ENCODE results near the gene ROR2. TPM values are rescaled to one million over a fixed set of nuclear protein-coding genes. Genes with fewer than 3 reads are reported as not detected.

ROR2 gene
- total and polyA plus RNA-seq, 4 donors = 0.13 to 0.84 (median 0.52) TPM

DNA sequence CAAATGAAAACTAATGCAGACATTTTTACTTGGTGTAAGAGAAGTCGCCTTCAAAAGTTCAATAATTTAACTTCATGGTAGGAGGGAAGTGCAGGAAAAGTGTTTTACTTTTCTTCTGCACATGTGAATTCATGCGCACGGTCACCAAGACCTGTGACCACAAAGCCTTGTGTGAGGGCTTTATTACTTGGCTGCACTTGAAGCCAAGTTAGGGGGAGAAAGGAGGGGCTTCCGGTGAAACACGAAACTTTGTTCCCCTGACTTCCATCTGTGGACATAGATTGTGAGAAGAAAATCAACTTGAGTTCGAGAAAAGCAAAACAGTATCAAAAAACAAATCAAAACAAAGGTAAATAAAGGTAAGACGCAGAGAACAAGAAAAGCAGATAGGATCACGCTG lies 239.9 kb downstream of the ROR2 start:
- Histone ChIP-seq H3K27ac (ENCODE audit: low read depth in 1 of 2, low read length in 2 of 2) (no peak overlapping the region), H3K36me3 (ENCODE audit: control insufficient read depth in 4 of 4, insufficient read depth in 3 of 4, low read depth in 1 of 4, low read length in 3 of 4) (no peaks in the 10 kb centered on the region), H3K27me3 (ENCODE audit: control insufficient read depth in 4 of 4, insufficient read depth in 4 of 4, low read length in 3 of 4) (peaks cover 0 to 2% (median 0%) of the 10 kb centered on the region in 4 donors), H3K9ac (ENCODE audit: low read depth in 1 of 2, low read length in 2 of 2) (no peak overlapping the region), H3K4me1 (ENCODE audit: control insufficient read depth in 4 of 4, insufficient read depth in 4 of 4, low read length in 3 of 4) (no peaks in the 10 kb centered on the region), H3K9me3 (ENCODE audit: control insufficient read depth in 4 of 4, low read length in 3 of 4) (peaks cover 0 to 8% (median 1%) of the 10 kb centered on the region in 4 donors), H3K4me3 (ENCODE audit: low read depth in 1 of 3, low read length in 3 of 3) (no peak overlapping the region)
- no peak for DNase-seq (ENCODE audit: low spot score)
- TF ChIP-seq JUND (IDR thresholded peaks at IDR 0.05) = no peak
- no peak for TF ChIP-seq HNF4A (conservative IDR thresholded peaks at IDR 0.05)
- TF ChIP-seq NR2F2 (IDR thresholded peaks at IDR 0.05) = no peak
- TF ChIP-seq RAD21 (IDR thresholded peaks at IDR 0.05) = no peak
- no peak for TF ChIP-seq FOXA1 (IDR thresholded peaks at IDR 0.05)
- WGBS = 80% methylated on average over 8 of the region's 8 CpGs

DNA sequence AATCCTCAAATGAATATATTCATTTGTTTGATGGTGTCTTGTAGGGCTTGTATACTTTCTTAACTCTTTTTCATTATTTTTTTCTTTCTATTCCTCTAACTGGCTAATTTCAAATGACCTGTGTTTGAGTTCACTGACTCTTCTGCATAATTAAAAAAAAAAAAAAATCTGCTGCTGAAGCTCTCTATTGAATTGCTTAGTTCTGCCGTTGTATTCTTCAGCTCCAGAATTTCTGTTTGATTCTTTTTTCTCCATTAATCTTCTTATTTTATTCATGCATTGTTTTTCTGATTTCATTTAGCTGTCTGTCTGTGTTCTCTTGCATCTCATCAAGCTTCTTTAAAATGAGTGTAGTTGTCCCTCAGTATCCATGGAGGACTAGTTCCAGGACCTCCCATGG lies 244.6 kb downstream of the ROR2 start:
- Histone ChIP-seq H3K27ac (ENCODE audit: low read depth in 1 of 2, low read length in 2 of 2) (no peak overlapping the region), H3K4me1 (ENCODE audit: control insufficient read depth in 4 of 4, insufficient read depth in 4 of 4, low read length in 3 of 4) (no peaks in the 10 kb centered on the region), H3K27me3 (ENCODE audit: control insufficient read depth in 4 of 4, insufficient read depth in 4 of 4, low read length in 3 of 4) (no peaks in the 10 kb centered on the region), H3K36me3 (ENCODE audit: control insufficient read depth in 4 of 4, insufficient read depth in 3 of 4, low read depth in 1 of 4, low read length in 3 of 4) (no peaks in the 10 kb centered on the region), H3K9me3 (ENCODE audit: control insufficient read depth in 4 of 4, low read length in 3 of 4) (peaks cover 0 to 8% (median 1%) of the 10 kb centered on the region in 4 donors), H3K4me3 (ENCODE audit: low read depth in 1 of 3, low read length in 3 of 3) (no peak overlapping the region), H3K9ac (ENCODE audit: low read depth in 1 of 2, low read length in 2 of 2) (no peak overlapping the region)
- TF ChIP-seq FOXA2 (IDR thresholded peaks at IDR 0.05) (no peak), TAF1 (conservative IDR thresholded peaks at IDR 0.05) (no peak), MAX (IDR thresholded peaks at IDR 0.05) (no peak), RXRA (IDR thresholded peaks at IDR 0.05) (no peak), HNF4A (conservative IDR thresholded peaks at IDR 0.05) (no peak), EGR1 (IDR thresholded peaks at IDR 0.05; ENCODE audit: low read depth in 2 of 2) (no peak), NR2F2 (IDR thresholded peaks at IDR 0.05) (no peak), GABPA (IDR thresholded peaks at IDR 0.05 in 1 of 2, conservative IDR thresholded peaks at IDR 0.05 in 1 of 2) (no peak), RAD21 (IDR thresholded peaks at IDR 0.05) (no peak), FOXA1 (IDR thresholded peaks at IDR 0.05) (no peak)
- TF ChIP-seq, protein P1, sequence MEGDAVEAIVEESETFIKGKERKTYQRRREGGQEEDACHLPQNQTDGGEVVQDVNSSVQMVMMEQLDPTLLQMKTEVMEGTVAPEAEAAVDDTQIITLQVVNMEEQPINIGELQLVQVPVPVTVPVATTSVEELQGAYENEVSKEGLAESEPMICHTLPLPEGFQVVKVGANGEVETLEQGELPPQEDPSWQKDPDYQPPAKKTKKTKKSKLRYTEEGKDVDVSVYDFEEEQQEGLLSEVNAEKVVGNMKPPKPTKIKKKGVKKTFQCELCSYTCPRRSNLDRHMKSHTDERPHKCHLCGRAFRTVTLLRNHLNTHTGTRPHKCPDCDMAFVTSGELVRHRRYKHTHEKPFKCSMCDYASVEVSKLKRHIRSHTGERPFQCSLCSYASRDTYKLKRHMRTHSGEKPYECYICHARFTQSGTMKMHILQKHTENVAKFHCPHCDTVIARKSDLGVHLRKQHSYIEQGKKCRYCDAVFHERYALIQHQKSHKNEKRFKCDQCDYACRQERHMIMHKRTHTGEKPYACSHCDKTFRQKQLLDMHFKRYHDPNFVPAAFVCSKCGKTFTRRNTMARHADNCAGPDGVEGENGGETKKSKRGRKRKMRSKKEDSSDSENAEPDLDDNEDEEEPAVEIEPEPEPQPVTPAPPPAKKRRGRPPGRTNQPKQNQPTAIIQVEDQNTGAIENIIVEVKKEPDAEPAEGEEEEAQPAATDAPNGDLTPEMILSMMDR (IDR thresholded peaks at IDR 0.05; ENCODE audit: low read depth, low read length, missing input control) = no peak
- 86% methylated on average over 1 of the region's 1 CpG for WGBS
- no peak for DNase-seq (ENCODE audit: low spot score)

GRCh38 chr9:91700475-91700874 lies 249.6 kb downstream of the ROR2 start:
- Histone ChIP-seq H3K9me3 (ENCODE audit: control insufficient read depth in 4 of 4, low read length in 3 of 4) (no peaks in the 10 kb centered on the region), H3K4me3 (ENCODE audit: low read depth in 1 of 3, low read length in 3 of 3) (no peak overlapping the region), H3K27ac (ENCODE audit: low read depth in 1 of 2, low read length in 2 of 2) (no peak overlapping the region), H3K36me3 (ENCODE audit: control insufficient read depth in 4 of 4, insufficient read depth in 3 of 4, low read depth in 1 of 4, low read length in 3 of 4) (no peaks in the 10 kb centered on the region), H3K27me3 (ENCODE audit: control insufficient read depth in 4 of 4, insufficient read depth in 4 of 4, low read length in 3 of 4) (no peaks in the 10 kb centered on the region), H3K4me1 (ENCODE audit: control insufficient read depth in 4 of 4, insufficient read depth in 4 of 4, low read length in 3 of 4) (no peaks in the 10 kb centered on the region), H3K9ac (ENCODE audit: low read depth in 1 of 2, low read length in 2 of 2) (no peak overlapping the region)
- 90% methylated on average over 5 of the region's 5 CpGs for WGBS
- no peak for DNase-seq (ENCODE audit: low spot score)
- no peak for TF ChIP-seq RAD21 (IDR thresholded peaks at IDR 0.05)
- TF ChIP-seq, protein P2, sequence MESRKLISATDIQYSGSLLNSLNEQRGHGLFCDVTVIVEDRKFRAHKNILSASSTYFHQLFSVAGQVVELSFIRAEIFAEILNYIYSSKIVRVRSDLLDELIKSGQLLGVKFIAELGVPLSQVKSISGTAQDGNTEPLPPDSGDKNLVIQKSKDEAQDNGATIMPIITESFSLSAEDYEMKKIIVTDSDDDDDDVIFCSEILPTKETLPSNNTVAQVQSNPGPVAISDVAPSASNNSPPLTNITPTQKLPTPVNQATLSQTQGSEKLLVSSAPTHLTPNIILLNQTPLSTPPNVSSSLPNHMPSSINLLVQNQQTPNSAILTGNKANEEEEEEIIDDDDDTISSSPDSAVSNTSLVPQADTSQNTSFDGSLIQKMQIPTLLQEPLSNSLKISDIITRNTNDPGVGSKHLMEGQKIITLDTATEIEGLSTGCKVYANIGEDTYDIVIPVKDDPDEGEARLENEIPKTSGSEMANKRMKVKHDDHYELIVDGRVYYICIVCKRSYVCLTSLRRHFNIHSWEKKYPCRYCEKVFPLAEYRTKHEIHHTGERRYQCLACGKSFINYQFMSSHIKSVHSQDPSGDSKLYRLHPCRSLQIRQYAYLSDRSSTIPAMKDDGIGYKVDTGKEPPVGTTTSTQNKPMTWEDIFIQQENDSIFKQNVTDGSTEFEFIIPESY (IDR thresholded peaks at IDR 0.05) = no peak
- TF ChIP-seq, protein P1 (IDR thresholded peaks at IDR 0.05; ENCODE audit: low read depth, low read length, missing input control) = no peak
- no peak for TF ChIP-seq HNF4G (IDR thresholded peaks at IDR 0.05)
- TF ChIP-seq YY1 (IDR thresholded peaks at IDR 0.05) = no peak
- no peak for TF ChIP-seq GABPA (IDR thresholded peaks at IDR 0.05 in 1 of 2, conservative IDR thresholded peaks at IDR 0.05 in 1 of 2)
- no peak for TF ChIP-seq EGR1 (IDR thresholded peaks at IDR 0.05; ENCODE audit: low read depth in 2 of 2)
- TF ChIP-seq MAX (IDR thresholded peaks at IDR 0.05) = no peak
- TF ChIP-seq TAF1 (conservative IDR thresholded peaks at IDR 0.05) = no peak
- TF ChIP-seq RXRA (IDR thresholded peaks at IDR 0.05) = no peak
- TF ChIP-seq NR2F2 (IDR thresholded peaks at IDR 0.05) = no peak
- TF ChIP-seq, protein P3, sequence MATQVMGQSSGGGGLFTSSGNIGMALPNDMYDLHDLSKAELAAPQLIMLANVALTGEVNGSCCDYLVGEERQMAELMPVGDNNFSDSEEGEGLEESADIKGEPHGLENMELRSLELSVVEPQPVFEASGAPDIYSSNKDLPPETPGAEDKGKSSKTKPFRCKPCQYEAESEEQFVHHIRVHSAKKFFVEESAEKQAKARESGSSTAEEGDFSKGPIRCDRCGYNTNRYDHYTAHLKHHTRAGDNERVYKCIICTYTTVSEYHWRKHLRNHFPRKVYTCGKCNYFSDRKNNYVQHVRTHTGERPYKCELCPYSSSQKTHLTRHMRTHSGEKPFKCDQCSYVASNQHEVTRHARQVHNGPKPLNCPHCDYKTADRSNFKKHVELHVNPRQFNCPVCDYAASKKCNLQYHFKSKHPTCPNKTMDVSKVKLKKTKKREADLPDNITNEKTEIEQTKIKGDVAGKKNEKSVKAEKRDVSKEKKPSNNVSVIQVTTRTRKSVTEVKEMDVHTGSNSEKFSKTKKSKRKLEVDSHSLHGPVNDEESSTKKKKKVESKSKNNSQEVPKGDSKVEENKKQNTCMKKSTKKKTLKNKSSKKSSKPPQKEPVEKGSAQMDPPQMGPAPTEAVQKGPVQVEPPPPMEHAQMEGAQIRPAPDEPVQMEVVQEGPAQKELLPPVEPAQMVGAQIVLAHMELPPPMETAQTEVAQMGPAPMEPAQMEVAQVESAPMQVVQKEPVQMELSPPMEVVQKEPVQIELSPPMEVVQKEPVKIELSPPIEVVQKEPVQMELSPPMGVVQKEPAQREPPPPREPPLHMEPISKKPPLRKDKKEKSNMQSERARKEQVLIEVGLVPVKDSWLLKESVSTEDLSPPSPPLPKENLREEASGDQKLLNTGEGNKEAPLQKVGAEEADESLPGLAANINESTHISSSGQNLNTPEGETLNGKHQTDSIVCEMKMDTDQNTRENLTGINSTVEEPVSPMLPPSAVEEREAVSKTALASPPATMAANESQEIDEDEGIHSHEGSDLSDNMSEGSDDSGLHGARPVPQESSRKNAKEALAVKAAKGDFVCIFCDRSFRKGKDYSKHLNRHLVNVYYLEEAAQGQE (IDR thresholded peaks at IDR 0.05) = no peak
- no peak for TF ChIP-seq HNF4A (conservative IDR thresholded peaks at IDR 0.05)
- no peak for TF ChIP-seq FOXA2 (IDR thresholded peaks at IDR 0.05)
- no peak for TF ChIP-seq JUND (IDR thresholded peaks at IDR 0.05)

Measured in liver (tissue), 9 donors.